HL-60 (cell line): ENCODE measurements around the gene CIB2.

Experiments
- DNase-seq, 2 experiments: peaks; one replicate each; pipeline ENCODE4 v3.0.0-alpha.2; 2010 to 2020; ENCODE audit warnings: low read depth in 1 of 2, low spot score in 1 of 2
- H3K27ac ChIP-seq: fragments of 250-450 bp; sonication (Bioruptor Pico); replicated peaks from 2 replicates; pipeline ENCODE4 v1.5.1; 2020; ENCODE audit warnings: mild to moderate bottlenecking, moderate library complexity
- H3K27me3 ChIP-seq: fragments of 250-450 bp; sonication (Bioruptor Pico); 2 replicates; pipeline ENCODE4 v1.5.1; 2021; ENCODE audit warnings: mild to moderate bottlenecking, moderate library complexity; ENCODE audit not compliant: insufficient read depth, poor library complexity, severe bottlenecking
- H3K4me3 ChIP-seq: replicated peaks from 2 replicates; pipeline ENCODE4 v1.5.1; 2011; ENCODE audit warnings: mild to moderate bottlenecking, control low read depth, low read length; ENCODE audit not compliant: insufficient read depth
- GABPA ChIP-seq: IDR thresholded peaks from 2 replicates; pipeline ENCODE4 v1.6.1; 2012; ENCODE audit warnings: low read depth
- POLR2AphosphoS5 ChIP-seq: IDR thresholded peaks from 2 replicates; pipeline ENCODE4 v1.6.1; 2012; ENCODE audit warnings: low read depth
- SPI1 ChIP-seq: IDR thresholded peaks from 2 replicates; pipeline ENCODE4 v1.6.1; 2012; ENCODE audit warnings: low read depth, mild to moderate bottlenecking, borderline replicate concordance
- TF ChIP-seq, protein P1 (sequence below): IDR thresholded peaks from one replicate; pipeline ENCODE4 v1.5.1; 2011; ENCODE audit warnings: low read length, control low read depth, inconsistent platforms; ENCODE audit not compliant: insufficient read depth
- TF ChIP-seq, protein P2 (sequence below): IDR thresholded peaks from 2 replicates; pipeline ENCODE4 v1.6.1; 2012; ENCODE audit warnings: low read depth; ENCODE audit not compliant: insufficient replicate concordance

CIB2 gene

DNA sequence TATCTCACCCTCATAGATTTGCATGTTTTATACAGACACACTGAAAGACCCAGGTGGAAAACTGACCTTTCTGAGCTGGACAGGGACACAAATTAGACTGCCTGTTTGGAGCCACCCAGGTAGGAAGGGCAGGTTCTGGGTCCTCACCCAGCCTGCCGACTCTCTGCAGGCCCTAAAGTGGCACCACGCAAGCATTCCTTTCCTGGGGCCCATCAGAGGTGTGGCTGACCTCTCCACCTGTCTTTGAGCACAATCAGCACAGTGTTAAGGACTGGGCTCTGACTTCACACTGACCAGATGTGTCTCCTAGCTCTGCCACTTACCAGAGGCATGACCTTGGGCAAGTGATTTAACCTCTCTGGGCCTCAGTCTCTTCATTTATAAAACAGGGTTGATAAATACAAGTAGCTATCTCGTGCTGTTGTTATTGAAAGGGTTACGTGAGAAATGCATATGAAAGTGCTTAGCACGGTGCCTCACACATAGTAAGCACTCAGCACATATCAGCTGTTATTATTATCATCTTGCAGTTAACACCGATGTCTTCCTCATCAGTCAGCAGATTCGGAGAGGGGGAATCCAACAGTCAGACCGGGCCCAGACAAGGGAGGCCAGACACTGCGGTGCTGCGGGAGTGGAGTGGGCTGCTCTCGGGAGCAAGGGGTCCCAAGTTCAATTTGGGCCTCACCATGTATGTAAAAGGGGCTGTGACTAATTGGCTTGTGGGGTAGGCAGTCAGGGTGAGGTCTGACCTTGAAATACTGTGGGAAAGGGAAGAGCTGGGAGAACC is 51.8 kb downstream of the CIB2 start:
- no peak overlapping the region for H3K4me3 ChIP-seq
- TF ChIP-seq POLR2AphosphoS5 (no peak), SPI1 (no peak), GABPA (no peak)
- TF ChIP-seq, protein P1, sequence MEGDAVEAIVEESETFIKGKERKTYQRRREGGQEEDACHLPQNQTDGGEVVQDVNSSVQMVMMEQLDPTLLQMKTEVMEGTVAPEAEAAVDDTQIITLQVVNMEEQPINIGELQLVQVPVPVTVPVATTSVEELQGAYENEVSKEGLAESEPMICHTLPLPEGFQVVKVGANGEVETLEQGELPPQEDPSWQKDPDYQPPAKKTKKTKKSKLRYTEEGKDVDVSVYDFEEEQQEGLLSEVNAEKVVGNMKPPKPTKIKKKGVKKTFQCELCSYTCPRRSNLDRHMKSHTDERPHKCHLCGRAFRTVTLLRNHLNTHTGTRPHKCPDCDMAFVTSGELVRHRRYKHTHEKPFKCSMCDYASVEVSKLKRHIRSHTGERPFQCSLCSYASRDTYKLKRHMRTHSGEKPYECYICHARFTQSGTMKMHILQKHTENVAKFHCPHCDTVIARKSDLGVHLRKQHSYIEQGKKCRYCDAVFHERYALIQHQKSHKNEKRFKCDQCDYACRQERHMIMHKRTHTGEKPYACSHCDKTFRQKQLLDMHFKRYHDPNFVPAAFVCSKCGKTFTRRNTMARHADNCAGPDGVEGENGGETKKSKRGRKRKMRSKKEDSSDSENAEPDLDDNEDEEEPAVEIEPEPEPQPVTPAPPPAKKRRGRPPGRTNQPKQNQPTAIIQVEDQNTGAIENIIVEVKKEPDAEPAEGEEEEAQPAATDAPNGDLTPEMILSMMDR, result no peak
- TF ChIP-seq, protein P2, sequence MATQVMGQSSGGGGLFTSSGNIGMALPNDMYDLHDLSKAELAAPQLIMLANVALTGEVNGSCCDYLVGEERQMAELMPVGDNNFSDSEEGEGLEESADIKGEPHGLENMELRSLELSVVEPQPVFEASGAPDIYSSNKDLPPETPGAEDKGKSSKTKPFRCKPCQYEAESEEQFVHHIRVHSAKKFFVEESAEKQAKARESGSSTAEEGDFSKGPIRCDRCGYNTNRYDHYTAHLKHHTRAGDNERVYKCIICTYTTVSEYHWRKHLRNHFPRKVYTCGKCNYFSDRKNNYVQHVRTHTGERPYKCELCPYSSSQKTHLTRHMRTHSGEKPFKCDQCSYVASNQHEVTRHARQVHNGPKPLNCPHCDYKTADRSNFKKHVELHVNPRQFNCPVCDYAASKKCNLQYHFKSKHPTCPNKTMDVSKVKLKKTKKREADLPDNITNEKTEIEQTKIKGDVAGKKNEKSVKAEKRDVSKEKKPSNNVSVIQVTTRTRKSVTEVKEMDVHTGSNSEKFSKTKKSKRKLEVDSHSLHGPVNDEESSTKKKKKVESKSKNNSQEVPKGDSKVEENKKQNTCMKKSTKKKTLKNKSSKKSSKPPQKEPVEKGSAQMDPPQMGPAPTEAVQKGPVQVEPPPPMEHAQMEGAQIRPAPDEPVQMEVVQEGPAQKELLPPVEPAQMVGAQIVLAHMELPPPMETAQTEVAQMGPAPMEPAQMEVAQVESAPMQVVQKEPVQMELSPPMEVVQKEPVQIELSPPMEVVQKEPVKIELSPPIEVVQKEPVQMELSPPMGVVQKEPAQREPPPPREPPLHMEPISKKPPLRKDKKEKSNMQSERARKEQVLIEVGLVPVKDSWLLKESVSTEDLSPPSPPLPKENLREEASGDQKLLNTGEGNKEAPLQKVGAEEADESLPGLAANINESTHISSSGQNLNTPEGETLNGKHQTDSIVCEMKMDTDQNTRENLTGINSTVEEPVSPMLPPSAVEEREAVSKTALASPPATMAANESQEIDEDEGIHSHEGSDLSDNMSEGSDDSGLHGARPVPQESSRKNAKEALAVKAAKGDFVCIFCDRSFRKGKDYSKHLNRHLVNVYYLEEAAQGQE, result no peak
- H3K27me3 ChIP-seq, result no peaks in the 10 kb centered on the region
- DNase-seq, result no peak
- H3K27ac ChIP-seq, result no peak overlapping the region

DNA sequence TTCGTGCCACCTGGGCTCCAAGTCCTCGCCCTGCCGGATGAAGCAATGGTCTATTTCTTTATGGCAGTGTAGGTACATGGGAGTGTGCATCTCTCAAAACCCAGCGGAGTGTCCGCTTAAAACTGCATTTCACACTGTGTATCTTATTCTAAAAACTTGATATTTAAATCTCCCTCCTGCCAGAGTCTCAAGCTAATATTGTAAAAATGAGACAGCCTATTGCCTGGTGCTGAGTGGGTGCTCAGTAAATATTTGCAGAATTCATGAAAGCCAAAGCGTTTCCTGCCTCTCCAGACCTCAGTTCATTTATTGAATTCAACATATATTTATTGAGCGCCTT is 53.4 kb downstream of the CIB2 start:
- TF ChIP-seq SPI1, result no peak
- TF ChIP-seq, protein P1, result no peak
- TF ChIP-seq, protein P2, result no peak
- DNase-seq, result no peak
- H3K27me3 ChIP-seq, result no peaks in the 10 kb centered on the region
- H3K27ac ChIP-seq, result peak overlapping the region; percentile 46
- H3K4me3 ChIP-seq, result peak overlapping the region; percentile 92

DNA sequence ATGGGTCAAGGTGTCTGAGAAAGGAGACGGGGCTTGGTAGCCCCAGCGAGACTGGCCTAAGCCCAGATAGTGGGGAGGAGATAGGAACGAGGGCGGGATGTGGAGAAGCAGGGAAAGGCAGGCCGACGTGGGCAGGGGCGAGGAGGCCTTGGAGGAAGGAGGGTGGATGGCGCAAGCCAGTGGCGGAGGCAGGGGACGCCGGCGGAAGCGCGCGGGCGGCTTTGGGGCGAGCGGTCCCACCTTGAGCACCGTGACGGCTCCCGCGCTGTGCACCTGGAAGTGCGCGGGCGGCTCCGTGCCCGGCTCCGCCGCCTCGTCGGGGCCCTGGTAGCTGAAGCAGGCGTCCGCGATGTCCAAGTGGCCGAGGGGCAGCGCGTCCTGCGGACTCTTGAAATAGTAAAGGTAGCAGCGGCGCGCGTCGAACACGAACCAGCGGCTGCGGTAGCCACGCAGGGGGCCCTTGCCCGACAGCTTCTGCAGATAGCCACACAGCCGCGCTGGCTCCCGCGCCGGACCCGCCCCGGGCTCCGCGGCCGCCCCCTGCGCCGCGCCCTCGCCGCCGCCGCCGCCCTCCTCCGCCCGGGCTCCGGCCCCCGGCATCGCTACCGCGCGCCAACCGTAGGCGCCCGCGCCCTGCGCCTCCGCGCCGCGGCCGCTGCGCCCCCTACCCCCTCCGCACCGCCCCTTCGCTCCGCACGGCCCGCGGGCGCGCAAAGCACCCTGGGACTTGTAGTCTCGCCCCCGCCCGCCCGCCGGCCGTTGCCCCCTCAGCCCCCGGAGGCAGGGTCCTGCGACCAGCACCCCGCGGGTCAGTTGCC is 54.0 kb downstream of the CIB2 start, which contains the start of gene TBC1D2B:
TSS of gene TBC1D2B (minus strand) at position 659 of the 818 bp plus-strand sequence. CDS start at position 600, 59 bp downstream.
- DNase-seq, result peak in 1 of 2 experiments; percentile 76
- H3K27ac ChIP-seq, result peak within 1 kb of the TSS; percentile 91
- TF ChIP-seq, protein P2, result no peak
- no peak for TF ChIP-seq GABPA
- TF ChIP-seq SPI1, result no peak
- peak; percentile 55; the same call in 1 of the 2 replicates for TF ChIP-seq POLR2AphosphoS5
- TF ChIP-seq, protein P1, result no peak
- H3K4me3 ChIP-seq, result peak within 1 kb of the TSS; percentile 92
- no peaks in the 10 kb centered on the region for H3K27me3 ChIP-seq
